ENCODE data around the gene NRXN3. TPM values are rescaled to one million over a fixed set of nuclear protein-coding genes. Genes with fewer than 3 reads are reported as not detected.

NRXN3 gene
- polyA plus RNA-seq, 1 donor from 2014 or later, result 110 TPM

DNA sequence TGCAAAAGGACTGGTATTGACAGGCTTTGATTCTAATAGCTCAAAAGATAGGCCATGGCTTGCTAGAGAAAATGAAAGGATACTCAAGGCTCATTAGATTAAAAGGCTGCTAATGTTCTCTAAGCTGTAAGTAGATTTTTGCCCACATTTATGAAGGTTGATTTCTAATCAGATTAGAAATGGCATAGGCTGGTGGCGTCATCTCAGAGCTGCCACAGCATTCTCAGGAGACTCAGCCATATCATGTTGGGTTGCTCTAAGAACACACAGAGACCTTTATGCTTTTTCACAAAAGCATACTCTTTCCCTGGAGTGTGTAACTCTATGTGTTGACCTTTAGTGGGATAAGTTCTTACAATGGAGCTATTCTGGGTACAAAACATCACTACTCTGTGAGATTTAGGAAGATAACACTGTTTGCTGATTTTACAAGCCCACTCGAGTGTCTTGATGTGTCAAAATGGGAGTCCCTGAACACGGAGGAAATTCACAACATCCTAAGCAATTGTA is 576.0 kb downstream of the NRXN3 start:
- no peaks in the 10 kb centered on the region for H3K9me2 ChIP-seq (ENCODE audit: insufficient read depth, low read length)
- TF ChIP-seq MXI1 (conservative IDR thresholded peaks at IDR 0.05; ENCODE audit: poor library complexity, severe bottlenecking) (no peak), EP300 (conservative IDR thresholded peaks at IDR 0.05; ENCODE audit: poor library complexity, severe bottlenecking) (no peak), EZH2 (IDR thresholded peaks at IDR 0.05; ENCODE audit: borderline replicate concordance, insufficient read depth, low read length, poor library complexity, severe bottlenecking) (no peak)
- no peaks in the 10 kb centered on the region for H3F3A ChIP-seq (ENCODE audit: insufficient read depth, low read length, poor library complexity, severe bottlenecking)
- no peak overlapping the region for H2AFZ ChIP-seq (ENCODE audit: low read depth, low read length)
- no peaks in the 10 kb centered on the region for H3K9me3 ChIP-seq (ENCODE audit: low read length)
- no peak overlapping the region for H3K27ac ChIP-seq (ENCODE audit: low read length)
- H3K4me2 ChIP-seq (ENCODE audit: low read length), result no peak overlapping the region
- no peaks in the 10 kb centered on the region for H4K20me1 ChIP-seq (ENCODE audit: insufficient read depth)
- H3K36me3 ChIP-seq (ENCODE audit: insufficient read depth, low read length), result no peaks in the 10 kb centered on the region
- H3K4me3 ChIP-seq (ENCODE audit: low read length), result no peak overlapping the region
- no peak overlapping the region for H3K9ac ChIP-seq (ENCODE audit: low read length)
- H3K27me3 ChIP-seq (ENCODE audit: insufficient read depth, low read depth, low read length), result no peaks in the 10 kb centered on the region
- H3K79me2 ChIP-seq (replicated peaks; ENCODE audit: insufficient read depth, low read length), result no peaks in the 10 kb centered on the region

DNA sequence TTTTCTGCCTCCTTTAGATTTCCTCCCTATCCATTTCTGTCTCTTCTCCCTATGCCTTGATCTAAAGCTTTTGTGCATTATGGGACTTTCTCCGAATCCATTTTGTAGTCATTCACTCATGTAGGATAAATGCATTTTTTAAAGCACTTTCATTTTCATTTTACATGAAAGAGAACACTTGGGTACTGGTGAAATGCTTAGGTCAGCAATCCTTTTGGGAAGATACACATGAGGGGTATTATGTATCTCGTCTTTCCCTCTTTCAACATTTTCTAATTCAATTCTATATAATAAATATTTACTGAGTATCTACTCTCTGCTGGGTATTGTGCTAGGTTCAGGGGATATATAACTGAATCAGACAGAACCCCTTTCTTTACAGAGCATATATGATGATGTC is 577.6 kb downstream of the NRXN3 start:
- no peaks in the 10 kb centered on the region for H3K79me2 ChIP-seq (replicated peaks; ENCODE audit: insufficient read depth, low read length)
- H2AFZ ChIP-seq (ENCODE audit: low read depth, low read length), result no peak overlapping the region
- H3K27me3 ChIP-seq (ENCODE audit: insufficient read depth, low read depth, low read length), result no peaks in the 10 kb centered on the region
- TF ChIP-seq, protein P1, sequence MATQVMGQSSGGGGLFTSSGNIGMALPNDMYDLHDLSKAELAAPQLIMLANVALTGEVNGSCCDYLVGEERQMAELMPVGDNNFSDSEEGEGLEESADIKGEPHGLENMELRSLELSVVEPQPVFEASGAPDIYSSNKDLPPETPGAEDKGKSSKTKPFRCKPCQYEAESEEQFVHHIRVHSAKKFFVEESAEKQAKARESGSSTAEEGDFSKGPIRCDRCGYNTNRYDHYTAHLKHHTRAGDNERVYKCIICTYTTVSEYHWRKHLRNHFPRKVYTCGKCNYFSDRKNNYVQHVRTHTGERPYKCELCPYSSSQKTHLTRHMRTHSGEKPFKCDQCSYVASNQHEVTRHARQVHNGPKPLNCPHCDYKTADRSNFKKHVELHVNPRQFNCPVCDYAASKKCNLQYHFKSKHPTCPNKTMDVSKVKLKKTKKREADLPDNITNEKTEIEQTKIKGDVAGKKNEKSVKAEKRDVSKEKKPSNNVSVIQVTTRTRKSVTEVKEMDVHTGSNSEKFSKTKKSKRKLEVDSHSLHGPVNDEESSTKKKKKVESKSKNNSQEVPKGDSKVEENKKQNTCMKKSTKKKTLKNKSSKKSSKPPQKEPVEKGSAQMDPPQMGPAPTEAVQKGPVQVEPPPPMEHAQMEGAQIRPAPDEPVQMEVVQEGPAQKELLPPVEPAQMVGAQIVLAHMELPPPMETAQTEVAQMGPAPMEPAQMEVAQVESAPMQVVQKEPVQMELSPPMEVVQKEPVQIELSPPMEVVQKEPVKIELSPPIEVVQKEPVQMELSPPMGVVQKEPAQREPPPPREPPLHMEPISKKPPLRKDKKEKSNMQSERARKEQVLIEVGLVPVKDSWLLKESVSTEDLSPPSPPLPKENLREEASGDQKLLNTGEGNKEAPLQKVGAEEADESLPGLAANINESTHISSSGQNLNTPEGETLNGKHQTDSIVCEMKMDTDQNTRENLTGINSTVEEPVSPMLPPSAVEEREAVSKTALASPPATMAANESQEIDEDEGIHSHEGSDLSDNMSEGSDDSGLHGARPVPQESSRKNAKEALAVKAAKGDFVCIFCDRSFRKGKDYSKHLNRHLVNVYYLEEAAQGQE (IDR thresholded peaks at IDR 0.05; ENCODE audit: borderline replicate concordance), result no peak
- TF ChIP-seq RAD21 (conservative IDR thresholded peaks at IDR 0.05) (no peak), TAF1 (IDR thresholded peaks at IDR 0.05; ENCODE audit: low read depth) (no peak), POLR2AphosphoS5 (IDR thresholded peaks at IDR 0.05) (no peak), EZH2 (IDR thresholded peaks at IDR 0.05; ENCODE audit: borderline replicate concordance, insufficient read depth, low read length, poor library complexity, severe bottlenecking) (no peak), EP300 (conservative IDR thresholded peaks at IDR 0.05; ENCODE audit: poor library complexity, severe bottlenecking) (no peak), CTCF (IDR thresholded peaks at IDR 0.05; ENCODE audit: poor library complexity, severe bottlenecking) (no peak), SMC3 (conservative IDR thresholded peaks at IDR 0.05; ENCODE audit: poor library complexity) (no peak), MXI1 (conservative IDR thresholded peaks at IDR 0.05; ENCODE audit: poor library complexity, severe bottlenecking) (no peak)
- no peaks in the 10 kb centered on the region for H3K9me2 ChIP-seq (ENCODE audit: insufficient read depth, low read length)
- H3F3A ChIP-seq (ENCODE audit: insufficient read depth, low read length, poor library complexity, severe bottlenecking), result no peaks in the 10 kb centered on the region
- H3K4me3 ChIP-seq (ENCODE audit: low read length), result no peak overlapping the region
- H3K9me3 ChIP-seq (ENCODE audit: low read length), result no peaks in the 10 kb centered on the region
- no peaks in the 10 kb centered on the region for H4K20me1 ChIP-seq (ENCODE audit: insufficient read depth)
- H3K9ac ChIP-seq (ENCODE audit: low read length), result no peak overlapping the region
- H3K27ac ChIP-seq (ENCODE audit: low read length), result no peak overlapping the region
- no peaks in the 10 kb centered on the region for H3K36me3 ChIP-seq (ENCODE audit: insufficient read depth, low read length)
- H3K4me2 ChIP-seq (ENCODE audit: low read length), result no peak overlapping the region
